IMR-90 (cell line): ENCODE results near the gene ONECUT2. TPM values are rescaled to one million over a fixed set of nuclear protein-coding genes. Genes with fewer than 3 reads are reported as not detected.

Experiments used
- ATAC-seq: fragments of 200-7000 bp; cut with Tn5 transposase; 2 replicates; pipeline ENCODE4 v1.9.1; 2020; ENCODE audit warnings: low read depth, mild to moderate bottlenecking, moderate library complexity
- BruUV-seq: library from RNA; stranded (reverse); fragments of 400-500 nt; replicated peaks from 2 replicates; lab custom pipeline; 2021; lab: Mats Ljungman, UMichigan
- CTCF ChIA-PET: fragments of 300-600 bp; formaldehyde crosslinking; extraction: SDS; loops from one replicate; lab custom pipeline; 2021; ENCODE audit warnings: antibody characterized with exemption; lab: Yijun Ruan, JAX
- POLR2A ChIA-PET: fragments of 300-600 bp; sonication (Branson Sonifier 250); formaldehyde crosslinking; loops from one replicate; lab custom pipeline; 2022; ENCODE audit warnings: antibody characterized with exemption; ENCODE audit not compliant: unreplicated experiment; lab: Charles Lee
- DNase-seq: peaks from one replicate; pipeline ENCODE4 v3.0.0; 2013
- H2AFZ ChIP-seq: replicated peaks from 2 replicates; pipeline ENCODE3; 2013; ENCODE audit warnings: low read length, mild to moderate bottlenecking; ENCODE audit not compliant: poor library complexity
- H2AK5ac ChIP-seq: 2 replicates; pipeline ENCODE4 v1.6.1; 2013; ENCODE audit warnings: low read depth, low read length, inconsistent platforms
- H2AK9ac ChIP-seq: replicated peaks from 2 replicates; pipeline ENCODE3; 2013; ENCODE audit warnings: mild to moderate bottlenecking, low read depth, low read length, moderate library complexity; ENCODE audit not compliant: poor library complexity
- H2BK120ac ChIP-seq: 2 replicates; pipeline ENCODE4 v1.6.1; 2013; ENCODE audit warnings: low read depth, low read length, inconsistent platforms
- H2BK15ac ChIP-seq: 3 replicates; pipeline ENCODE4 v1.6.1; 2013; ENCODE audit warnings: low read depth, low read length, inconsistent platforms
- H2BK20ac ChIP-seq: 2 replicates; pipeline ENCODE4 v1.6.1; 2013; ENCODE audit warnings: low read depth, mild to moderate bottlenecking, inconsistent platforms, low read length, moderate library complexity
- H2BK5ac ChIP-seq: 2 replicates; pipeline ENCODE4 v1.6.1; 2013; ENCODE audit warnings: mild to moderate bottlenecking, low read depth, low read length, inconsistent platforms; ENCODE audit not compliant: poor library complexity, severe bottlenecking
- H3K14ac ChIP-seq: replicated peaks from 2 replicates; pipeline ENCODE4 v1.6.1; 2013; ENCODE audit warnings: low read depth, low read length, inconsistent platforms
- H3K18ac ChIP-seq: 2 replicates; pipeline ENCODE4 v1.6.1; 2013; ENCODE audit warnings: low read depth, low read length, control low read depth
- H3K23ac ChIP-seq: 2 replicates; pipeline ENCODE4 v1.6.1; 2013; ENCODE audit warnings: low read depth, low read length, inconsistent platforms
- H3K27ac ChIP-seq: 2 replicates; pipeline ENCODE4 v1.5.1; 2013; ENCODE audit warnings: mild to moderate bottlenecking, control low read depth, low read length; ENCODE audit not compliant: insufficient read depth
- H3K27me3 ChIP-seq: 2 replicates; pipeline ENCODE4 v1.6.1; 2013; ENCODE audit warnings: low read length; ENCODE audit not compliant: control insufficient read depth, insufficient read depth
- H3K36me3 ChIP-seq: 2 replicates; pipeline ENCODE4 v1.6.1; 2013; ENCODE audit warnings: low read length, mixed read lengths; ENCODE audit not compliant: control insufficient read depth, insufficient read depth
- H3K4ac ChIP-seq: 2 replicates; pipeline ENCODE4 v1.6.1; 2013; ENCODE audit warnings: low read depth, low read length, inconsistent platforms
- H3K4me1 ChIP-seq: 2 replicates; pipeline ENCODE4 v1.6.1; 2013; ENCODE audit warnings: low read length, mixed read lengths; ENCODE audit not compliant: control insufficient read depth, insufficient read depth
- H3K4me2 ChIP-seq: 2 replicates; pipeline ENCODE4 v1.6.1; 2013; ENCODE audit warnings: low read depth, mild to moderate bottlenecking, control low read depth, low read length, moderate library complexity
- H3K4me3 ChIP-seq: 2 replicates; pipeline ENCODE4 v1.5.1; 2013; ENCODE audit warnings: low read depth, mild to moderate bottlenecking, control low read depth, low read length, moderate library complexity; ENCODE audit not compliant: insufficient read depth
- H3K56ac ChIP-seq: 2 replicates; pipeline ENCODE4 v1.6.1; 2013; ENCODE audit warnings: low read length, inconsistent platforms; ENCODE audit not compliant: insufficient read depth; ENCODE audit errors: extremely low read depth
- H3K79me1 ChIP-seq, 2 experiments: 2 replicates each; pipeline ENCODE4 v1.6.1; 2013; ENCODE audit warnings: low read length in 2 of 2, inconsistent platforms in 1 of 2, low read depth in 1 of 2
- H3K9ac ChIP-seq: 2 replicates; pipeline ENCODE4 v1.6.1; 2013; ENCODE audit warnings: low read depth, low read length, control low read depth
- H3K9me1 ChIP-seq: 2 replicates; pipeline ENCODE4 v1.6.1; 2013; ENCODE audit warnings: low read length, inconsistent platforms; ENCODE audit not compliant: insufficient read depth
- H3K9me3 ChIP-seq: 2 replicates; pipeline ENCODE4 v1.6.1; 2013; ENCODE audit warnings: low read length; ENCODE audit not compliant: control insufficient read depth, insufficient read depth
- H4K20me1 ChIP-seq: 2 replicates; pipeline ENCODE4 v1.6.1; 2013; ENCODE audit warnings: low read length, inconsistent platforms; ENCODE audit not compliant: insufficient read depth
- H4K5ac ChIP-seq: 2 replicates; pipeline ENCODE4 v1.6.1; 2013; ENCODE audit warnings: mild to moderate bottlenecking, low read depth, low read length, control low read depth
- H4K8ac ChIP-seq, 2 experiments: 2 replicates each; pipeline ENCODE4 v1.6.1; 2013; ENCODE audit warnings: low read depth in 2 of 2, low read length in 2 of 2, control low read depth in 1 of 2, inconsistent platforms in 1 of 2
- H4K91ac ChIP-seq: 2 replicates; pipeline ENCODE4 v1.6.1; 2013; ENCODE audit warnings: low read depth, low read length, inconsistent platforms; ENCODE audit not compliant: insufficient read depth
- BHLHE40 ChIP-seq: fragments of 150-350 bp; IDR thresholded peaks from 2 replicates; pipeline ENCODE4 v1.6.1; 2016; ENCODE audit warnings: mild to moderate bottlenecking, low read depth, low read length
- CEBPB ChIP-seq: IDR thresholded peaks from 2 replicates; pipeline ENCODE4 v1.6.1; 2012; ENCODE audit warnings: low read depth, low read length, improper control_type of control experiment
- CHD1 ChIP-seq: IDR thresholded peaks from 2 replicates; pipeline ENCODE4 v1.6.1; 2012; ENCODE audit warnings: low read depth, low read length, improper control_type of control experiment
- CTCF ChIP-seq: conservative IDR thresholded peaks from 2 replicates; pipeline ENCODE4 v1.5.1; 2012; ENCODE audit warnings: mild to moderate bottlenecking, low read depth, low read length, improper control_type of control experiment
- ELK1 ChIP-seq: fragments of 150-350 bp; IDR thresholded peaks from 2 replicates; pipeline ENCODE4 v1.6.1; 2016; ENCODE audit warnings: low read depth, mild to moderate bottlenecking, low read length, moderate library complexity, borderline replicate concordance
- FOS ChIP-seq: fragments of 150-350 bp; IDR thresholded peaks from 2 replicates; pipeline ENCODE4 v1.6.1; 2016; ENCODE audit warnings: low read depth, low read length
- MAFK ChIP-seq: IDR thresholded peaks from 2 replicates; pipeline ENCODE4 v1.6.1; 2012; ENCODE audit warnings: low read depth, low read length, improper control_type of control experiment
- MAZ ChIP-seq: IDR thresholded peaks from 2 replicates; pipeline ENCODE4 v1.6.1; 2012; ENCODE audit warnings: low read depth, mild to moderate bottlenecking, low read length, improper control_type of control experiment, moderate library complexity, borderline replicate concordance
- MXI1 ChIP-seq: IDR thresholded peaks from 2 replicates; pipeline ENCODE4 v1.6.1; 2012; ENCODE audit warnings: low read depth, mild to moderate bottlenecking, low read length, moderate library complexity, borderline replicate concordance
- NFE2L2 ChIP-seq: fragments of 150-350 bp; IDR thresholded peaks from 2 replicates; pipeline ENCODE4 v1.6.1; 2016; ENCODE audit warnings: low read depth, mild to moderate bottlenecking, low read length
- POLR2A ChIP-seq: IDR thresholded peaks from 2 replicates; pipeline ENCODE4 v1.6.1; 2012; ENCODE audit warnings: mild to moderate bottlenecking, low read depth, low read length
- RAD21 ChIP-seq: IDR thresholded peaks from 2 replicates; pipeline ENCODE4 v1.6.1; 2012; ENCODE audit warnings: low read length, improper control_type of control experiment
- RCOR1 ChIP-seq: IDR thresholded peaks from 2 replicates; pipeline ENCODE4 v1.6.1; 2012; ENCODE audit warnings: mild to moderate bottlenecking, low read length, improper control_type of control experiment; ENCODE audit not compliant: insufficient replicate concordance
- RFX5 ChIP-seq: IDR thresholded peaks from 2 replicates; pipeline ENCODE4 v1.8.0; 2012; ENCODE audit warnings: low read depth, mild to moderate bottlenecking, low read length, moderate library complexity
- SMC3 ChIP-seq: fragments of 150-350 bp; IDR thresholded peaks from 2 replicates; pipeline ENCODE4 v1.6.1; 2016; ENCODE audit warnings: low read depth, mild to moderate bottlenecking, antibody characterized with exemption, low read length, moderate library complexity
- USF2 ChIP-seq: fragments of 150-350 bp; IDR thresholded peaks from 2 replicates; pipeline ENCODE4 v1.6.1; 2017; ENCODE audit warnings: mild to moderate bottlenecking, antibody characterized with exemption, low read length, low read depth
- WGBS, 2 experiments: methylation state at CpG; one replicate each; pipeline versions ENCODE4 v1.1.5 to v1.1.7; 2013; ENCODE audit warnings: missing lambda C conversion rate in 2 of 2; ENCODE audit not compliant: insufficient read length in 1 of 2; ENCODE audit errors: extremely low coverage in 2 of 2; 5-methylcytosine and 5-hydroxymethylcytosine counted together
- dilution Hi-C: fragments of 300-500 bp; cut with HindIII; formaldehyde crosslinking; loops from one replicate; pipeline ENCODE4 v1.14.3; 2018; ENCODE audit warnings: low sequenced_read_pairs; ENCODE audit not compliant: unreplicated experiment
- in situ Hi-C: fragments of 300-500 bp; cut with MboI; formaldehyde crosslinking; loops from 3 replicates; pipeline ENCODE4 v1.14.3; 2019; ENCODE audit warnings: low sequenced_read_pairs, inconsistent platforms, mixed read lengths
- intact Hi-C: fragments of 100-400 bp; cut with micrococcal nuclease; formaldehyde crosslinking; loops from 2 replicates; pipeline ENCODE4 v1.10.0; 2022
- polyA plus RNA-seq, 3 experiments: library from polyadenylated mRNA; depleted of rRNA; stranded (reverse); fragments of >200 nt; gene quantifications; 2 replicates each; pipeline ENCODE4 v1.2.3, GENCODE V29; 2012; ENCODE audit warnings: low replicate concordance in 1 of 3
- total RNA-seq: library from RNA; depleted of rRNA; stranded (reverse); fragments of >200 nt; gene quantifications from 2 replicates; pipeline ENCODE4 v1.2.3, GENCODE V29; 2012

ONECUT2 gene
- total and polyA plus RNA-seq, 2 of the 4 experiments (the other 2 are of a cell fraction), result under 0.01 to 0.02 TPM

GRCh38 chr18:57431002-57431382, 4.2 kb upstream of the ONECUT2 start:
- no peak overlapping the region for H3K18ac ChIP-seq
- H4K91ac ChIP-seq, result no peak overlapping the region
- no peak overlapping the region for H3K14ac ChIP-seq
- ChIA-PET POLR2A (no interaction called here), CTCF (no interaction called here)
- no peak overlapping the region for H2AK9ac ChIP-seq
- intact Hi-C loops (no loop called here), dilution Hi-C loops (no loop called here), in situ Hi-C loops (no loop called here)
- peaks cover 14% of the 10 kb centered on the region for H3K9me3 ChIP-seq
- H3K4me1 ChIP-seq, result no peaks in the 10 kb centered on the region
- H2AK5ac ChIP-seq, result no peak overlapping the region
- H2BK20ac ChIP-seq, result no peak overlapping the region
- no peak overlapping the region for H3K56ac ChIP-seq
- TF ChIP-seq USF2 (no peak), MAZ (no peak), MXI1 (no peak), ELK1 (no peak), RCOR1 (no peak), BHLHE40 (no peak), MAFK (no peak), CHD1 (no peak), RAD21 (no peak), FOS (no peak), CEBPB (no peak), POLR2A (no peak), RFX5 (no peak), CTCF (no peak), SMC3 (no peak), NFE2L2 (no peak)
- H3K9me1 ChIP-seq, result no peaks in the 10 kb centered on the region
- ATAC-seq (no peak), DNase-seq (no peak)
- H3K79me1 ChIP-seq, result no peaks in the 10 kb centered on the region
- no peak overlapping the region for H3K9ac ChIP-seq
- no peak overlapping the region for H2AFZ ChIP-seq
- no peak overlapping the region for H2BK120ac ChIP-seq
- H2BK5ac ChIP-seq, result no peak overlapping the region
- WGBS, 2 experiments, result no CpG with 5 or more reads among the region's 10 CpGs
- no TSS peak for BruUV-seq
- H3K27me3 ChIP-seq, result peaks cover 79% of the 10 kb centered on the region
- H2BK15ac ChIP-seq, result no peak overlapping the region
- H3K4me2 ChIP-seq, result no peak overlapping the region
- no peak overlapping the region for H4K8ac ChIP-seq
- no peaks in the 10 kb centered on the region for H3K36me3 ChIP-seq
- no peaks in the 10 kb centered on the region for H4K20me1 ChIP-seq
- no peak overlapping the region for H3K4me3 ChIP-seq
- no peak overlapping the region for H3K27ac ChIP-seq
- no peak overlapping the region for H3K4ac ChIP-seq
- H4K5ac ChIP-seq, result no peak overlapping the region
- H3K23ac ChIP-seq, result no peak overlapping the region
